Nephron progenitor cell (in vitro differentiated cells): ENCODE measurements around the gene SERAC1.

Experiments
- DNase-seq: peaks from one replicate; pipeline ENCODE4 v3.0.0; 2021
- H3K27ac Mint-ChIP-seq: 2 replicates; pipeline ENCODE4 v1.8.0; 2021; ENCODE audit warnings: mild to moderate bottlenecking, moderate library complexity, mixed read lengths
- H3K27me3 Mint-ChIP-seq: 2 replicates; pipeline ENCODE4 v1.8.0; 2021; ENCODE audit warnings: mild to moderate bottlenecking, low read depth, mixed read lengths; ENCODE audit not compliant: poor library complexity
- H3K36me3 Mint-ChIP-seq: 2 replicates; pipeline ENCODE4 v1.8.0; 2021; ENCODE audit warnings: low read depth, mixed read lengths
- H3K4me1 Mint-ChIP-seq: 2 replicates; pipeline ENCODE4 v1.8.0; 2021; ENCODE audit warnings: mixed read lengths
- H3K4me3 Mint-ChIP-seq: 2 replicates; pipeline ENCODE4 v1.8.0; 2021; ENCODE audit warnings: mild to moderate bottlenecking, moderate library complexity, mixed read lengths
- H3K9me3 Mint-ChIP-seq: 2 replicates; pipeline ENCODE4 v1.8.0; 2021; ENCODE audit warnings: mild to moderate bottlenecking, moderate library complexity, mixed read lengths
- TF ChIP-seq, protein P1 (sequence below): fragments of 200-600 bp; sonication (generic); IDR thresholded peaks from 2 replicates; pipeline ENCODE4 v1.5.0; 2021; ENCODE audit warnings: antibody characterized with exemption

SERAC1 gene

DNA sequence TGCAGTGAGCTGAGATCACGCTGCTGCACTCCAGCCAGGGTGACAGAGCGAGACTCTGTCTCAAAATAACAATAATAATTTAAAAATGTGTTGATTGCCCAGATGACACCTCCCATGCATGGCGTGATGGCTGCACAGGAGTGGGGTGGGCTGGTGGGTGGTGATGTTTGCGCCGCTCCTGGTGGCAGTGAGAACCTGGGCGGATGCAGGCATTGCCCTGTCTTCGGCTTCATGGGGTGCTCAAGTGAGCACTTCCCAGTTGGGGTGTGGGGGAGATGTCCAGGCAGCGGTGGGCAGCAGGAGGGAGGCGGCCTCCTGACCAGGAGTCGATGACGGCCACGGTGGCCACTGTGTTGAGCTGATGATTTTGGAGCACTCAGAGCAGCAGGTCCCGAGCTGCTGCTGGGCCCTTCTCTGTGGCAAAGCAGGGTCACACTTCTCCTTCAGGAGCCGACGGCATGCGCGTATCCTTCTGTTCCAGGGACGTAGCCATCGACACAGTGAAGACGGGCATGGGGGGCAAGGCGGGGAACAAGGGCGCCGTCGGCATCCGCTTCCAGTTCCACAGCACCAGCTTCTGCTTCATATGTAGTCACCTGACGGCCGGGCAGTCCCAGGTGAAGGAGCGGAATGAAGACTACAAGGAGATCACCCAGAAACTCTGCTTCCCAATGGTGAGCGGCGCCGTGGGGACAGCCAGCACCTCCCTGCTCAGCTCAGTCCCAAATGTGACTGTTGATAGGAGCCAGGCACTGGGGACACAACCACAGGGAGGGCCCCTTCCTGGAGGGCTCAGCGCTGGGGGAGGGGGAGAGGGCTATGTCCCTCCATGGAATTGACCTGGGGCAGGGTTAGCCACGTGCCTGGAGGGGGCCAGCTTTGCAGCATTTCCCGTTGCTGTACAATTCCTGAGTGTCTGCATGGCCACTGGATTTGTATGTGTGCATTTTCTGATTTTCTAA, 96.7 kb downstream of the SERAC1 start:
- peak overlapping the region; percentile 68 for H3K27ac Mint-ChIP-seq
- H3K4me1 Mint-ChIP-seq: peaks cover 35% of the 10 kb centered on the region
- DNase-seq: no peak
- peaks cover 2% of the 10 kb centered on the region for H3K27me3 Mint-ChIP-seq
- no peaks in the 10 kb centered on the region for H3K36me3 Mint-ChIP-seq
- no peaks in the 10 kb centered on the region for H3K9me3 Mint-ChIP-seq
- TF ChIP-seq, protein P1, sequence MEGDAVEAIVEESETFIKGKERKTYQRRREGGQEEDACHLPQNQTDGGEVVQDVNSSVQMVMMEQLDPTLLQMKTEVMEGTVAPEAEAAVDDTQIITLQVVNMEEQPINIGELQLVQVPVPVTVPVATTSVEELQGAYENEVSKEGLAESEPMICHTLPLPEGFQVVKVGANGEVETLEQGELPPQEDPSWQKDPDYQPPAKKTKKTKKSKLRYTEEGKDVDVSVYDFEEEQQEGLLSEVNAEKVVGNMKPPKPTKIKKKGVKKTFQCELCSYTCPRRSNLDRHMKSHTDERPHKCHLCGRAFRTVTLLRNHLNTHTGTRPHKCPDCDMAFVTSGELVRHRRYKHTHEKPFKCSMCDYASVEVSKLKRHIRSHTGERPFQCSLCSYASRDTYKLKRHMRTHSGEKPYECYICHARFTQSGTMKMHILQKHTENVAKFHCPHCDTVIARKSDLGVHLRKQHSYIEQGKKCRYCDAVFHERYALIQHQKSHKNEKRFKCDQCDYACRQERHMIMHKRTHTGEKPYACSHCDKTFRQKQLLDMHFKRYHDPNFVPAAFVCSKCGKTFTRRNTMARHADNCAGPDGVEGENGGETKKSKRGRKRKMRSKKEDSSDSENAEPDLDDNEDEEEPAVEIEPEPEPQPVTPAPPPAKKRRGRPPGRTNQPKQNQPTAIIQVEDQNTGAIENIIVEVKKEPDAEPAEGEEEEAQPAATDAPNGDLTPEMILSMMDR: no peak
- no peak overlapping the region for H3K4me3 Mint-ChIP-seq

DNA sequence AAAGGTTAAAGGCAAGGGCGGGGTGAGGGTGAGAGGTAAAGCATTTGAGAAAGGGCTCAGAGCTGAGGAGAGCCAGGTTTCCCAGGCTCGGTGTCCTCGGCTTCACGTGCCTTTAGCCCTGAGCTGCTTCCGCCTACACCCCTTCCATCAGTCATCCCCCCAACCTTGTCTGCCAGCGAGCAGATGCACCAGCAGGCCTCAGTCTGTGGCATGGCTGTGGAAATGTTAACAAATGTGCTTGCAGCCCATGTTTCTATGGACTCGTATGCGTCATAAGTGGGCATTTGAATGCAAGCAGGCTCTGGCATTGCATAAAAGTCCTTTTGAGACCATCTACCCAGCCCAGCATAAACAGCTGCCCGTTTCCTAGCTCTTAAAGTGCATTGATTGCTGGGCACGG, 97.5 kb downstream of the SERAC1 start:
- H3K4me1 Mint-ChIP-seq: peaks cover 34% of the 10 kb centered on the region
- DNase-seq: no peak
- H3K27ac Mint-ChIP-seq: no peak overlapping the region
- no peaks in the 10 kb centered on the region for H3K9me3 Mint-ChIP-seq
- no peaks in the 10 kb centered on the region for H3K36me3 Mint-ChIP-seq
- TF ChIP-seq, protein P1: no peak
- H3K27me3 Mint-ChIP-seq: peaks cover 2% of the 10 kb centered on the region
- H3K4me3 Mint-ChIP-seq: no peak overlapping the region

DNA sequence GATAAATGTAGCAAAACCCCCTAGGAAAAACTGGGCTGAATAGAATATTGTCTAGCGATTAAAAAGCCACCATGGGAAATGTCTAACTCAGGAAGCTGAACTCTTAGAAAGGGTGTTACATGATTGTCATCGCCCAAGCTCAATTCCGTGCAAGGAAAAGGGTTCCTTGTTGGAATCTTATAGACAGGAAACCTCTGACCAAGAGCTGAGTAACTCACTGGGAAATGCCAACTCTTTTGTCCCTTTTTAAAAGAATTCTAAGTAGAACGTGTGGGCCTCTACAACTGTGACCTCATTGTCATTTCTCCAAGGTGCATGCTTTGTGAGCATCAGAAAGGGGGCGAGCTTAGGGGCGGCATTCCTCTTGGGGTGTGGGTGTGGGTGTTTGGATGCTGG, 98.3 kb downstream of the SERAC1 start:
- H3K27me3 Mint-ChIP-seq: peaks cover 2% of the 10 kb centered on the region
- peaks cover 34% of the 10 kb centered on the region for H3K4me1 Mint-ChIP-seq
- H3K27ac Mint-ChIP-seq: no peak overlapping the region
- TF ChIP-seq, protein P1: no peak
- no peaks in the 10 kb centered on the region for H3K9me3 Mint-ChIP-seq
- no peak for DNase-seq
- no peaks in the 10 kb centered on the region for H3K36me3 Mint-ChIP-seq
- H3K4me3 Mint-ChIP-seq: no peak overlapping the region

DNA sequence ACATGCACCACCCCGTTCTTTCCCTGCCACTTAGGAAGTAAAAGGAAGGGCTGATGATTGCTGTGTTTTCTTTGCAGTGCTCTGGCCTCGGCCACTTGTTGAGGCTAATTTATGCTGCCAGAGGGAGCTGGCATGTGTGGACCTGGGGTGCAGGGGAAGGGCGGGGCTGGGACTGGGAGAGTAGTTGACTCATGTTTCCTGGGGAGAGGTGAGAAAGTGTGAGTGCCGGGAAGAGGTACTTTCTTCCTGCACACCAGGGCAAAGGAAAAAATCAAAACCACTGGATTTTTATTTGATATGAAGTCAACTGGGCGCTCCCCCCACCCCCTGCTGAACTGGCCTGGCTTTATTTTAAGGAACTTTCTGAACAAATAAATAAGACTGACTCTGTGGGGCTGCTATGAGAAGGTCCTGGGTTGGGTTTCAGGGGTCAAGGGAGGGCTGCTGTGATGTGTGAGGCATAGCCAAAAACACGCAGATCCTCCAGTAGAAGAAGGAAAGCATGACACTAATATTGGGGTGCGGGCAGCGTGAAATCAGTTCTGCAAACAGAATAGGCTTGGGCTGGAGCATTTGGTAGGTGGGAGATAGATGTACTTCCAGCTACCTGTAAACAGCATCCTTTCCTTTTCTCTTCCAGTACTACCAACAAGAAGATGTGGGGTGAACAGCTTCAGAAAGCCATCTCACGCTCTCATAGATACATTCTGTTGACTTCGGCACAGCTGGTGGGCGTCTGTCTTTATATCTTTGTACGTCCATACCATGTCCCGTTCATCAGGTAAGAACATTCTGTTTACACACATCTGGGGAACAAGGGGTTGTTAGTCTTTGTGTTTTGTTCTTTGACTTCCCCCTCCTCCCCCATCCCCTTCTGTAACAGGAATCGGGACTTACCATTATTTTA, 98.9 kb downstream of the SERAC1 start:
- H3K27me3 Mint-ChIP-seq: peaks cover 2% of the 10 kb centered on the region
- H3K36me3 Mint-ChIP-seq: no peaks in the 10 kb centered on the region
- H3K9me3 Mint-ChIP-seq: no peaks in the 10 kb centered on the region
- no peak overlapping the region for H3K4me3 Mint-ChIP-seq
- no peak for DNase-seq
- peak overlapping the region; percentile 24 for H3K27ac Mint-ChIP-seq
- TF ChIP-seq, protein P1: no peak
- peaks cover 34% of the 10 kb centered on the region for H3K4me1 Mint-ChIP-seq

DNA sequence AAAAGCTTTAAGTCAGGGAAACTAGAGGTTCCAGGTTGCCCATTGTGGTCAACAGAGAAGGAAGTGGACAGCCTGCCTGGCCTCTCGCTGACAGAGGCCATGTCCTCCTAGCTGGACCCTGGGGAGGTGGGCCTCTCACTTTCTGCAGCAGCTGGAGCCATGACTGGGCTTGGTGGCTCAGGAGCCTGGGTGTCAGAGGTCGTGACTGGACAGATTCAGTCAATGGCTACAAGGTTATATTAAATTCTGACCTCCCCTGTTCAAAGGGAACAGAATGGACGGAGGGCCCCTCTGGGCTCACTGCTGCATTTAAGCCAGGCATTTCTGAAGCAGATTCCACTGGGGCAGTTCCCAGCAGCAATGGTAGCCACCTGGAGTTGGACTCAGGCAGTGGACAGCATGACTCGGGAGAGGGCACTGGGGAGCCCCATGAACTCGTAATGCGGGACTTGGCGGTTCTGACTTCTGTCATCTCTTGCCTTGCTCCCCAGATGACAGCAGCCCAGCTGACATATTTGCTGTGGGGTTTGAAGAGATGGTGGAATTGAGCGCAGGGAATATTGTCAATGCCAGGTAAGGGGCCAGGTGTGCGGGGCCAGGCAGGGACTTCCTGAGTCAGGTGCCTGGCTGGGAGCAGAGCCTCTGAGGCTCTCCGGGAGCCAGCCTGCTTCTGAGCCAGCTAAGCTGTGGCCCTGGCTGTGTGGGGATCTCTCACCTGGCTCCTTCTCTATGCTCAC, 99.7 kb downstream of the SERAC1 start:
- TF ChIP-seq, protein P1: no peak
- H3K27ac Mint-ChIP-seq: no peak overlapping the region
- H3K9me3 Mint-ChIP-seq: no peaks in the 10 kb centered on the region
- H3K4me3 Mint-ChIP-seq: no peak overlapping the region
- no peak for DNase-seq
- peaks cover 2% of the 10 kb centered on the region for H3K27me3 Mint-ChIP-seq
- no peaks in the 10 kb centered on the region for H3K36me3 Mint-ChIP-seq
- peaks cover 34% of the 10 kb centered on the region for H3K4me1 Mint-ChIP-seq
